Stimulated activated naive CD8-positive, alpha-beta T cell treated with anti-CD3 and anti-CD28 coated beads, Interleukin-15, amount 100 ng/mL, for 72 hours (primary cell): ENCODE data around the gene PPIE.
"Not testable (repeated sequence)": the region's sequence is repeated elsewhere in the genome, so short reads cannot be mapped to it uniquely, and the experiment has no call there.

Experiments
- ATAC-seq: fragments of 150-1000 bp; cut with Tn5 transposase; 2 replicates; pipeline ENCODE4 v1.10.0; 2021; ENCODE audit warnings: mild to moderate bottlenecking, moderate library complexity
- DNase-seq, 2 donors: peaks; one replicate each; pipeline ENCODE4 v3.0.0; 2021 to 2022
- H3K27ac Mint-ChIP-seq, 2 donors: one replicate each; pipeline ENCODE4 v1.8.0; 2022; ENCODE audit warnings: mild to moderate bottlenecking in 2 of 2, mixed read lengths in 2 of 2, moderate library complexity in 2 of 2
- H3K27me3 Mint-ChIP-seq: one replicate; pipeline ENCODE4 v1.8.0; 2022; ENCODE audit warnings: mixed read lengths
- H3K4me1 Mint-ChIP-seq: one replicate; pipeline ENCODE4 v1.8.0; 2022; ENCODE audit warnings: mild to moderate bottlenecking, mixed read lengths
- H3K4me3 Mint-ChIP-seq, 2 donors: one replicate each; pipeline ENCODE4 v1.8.0; 2022; ENCODE audit warnings: mild to moderate bottlenecking in 2 of 2, mixed read lengths in 2 of 2, moderate library complexity in 1 of 2
- H3K9me3 Mint-ChIP-seq, 2 donors: one replicate each; pipeline ENCODE4 v1.8.0; 2022; ENCODE audit warnings: mixed read lengths in 2 of 2

Gene PPIE

DNA sequence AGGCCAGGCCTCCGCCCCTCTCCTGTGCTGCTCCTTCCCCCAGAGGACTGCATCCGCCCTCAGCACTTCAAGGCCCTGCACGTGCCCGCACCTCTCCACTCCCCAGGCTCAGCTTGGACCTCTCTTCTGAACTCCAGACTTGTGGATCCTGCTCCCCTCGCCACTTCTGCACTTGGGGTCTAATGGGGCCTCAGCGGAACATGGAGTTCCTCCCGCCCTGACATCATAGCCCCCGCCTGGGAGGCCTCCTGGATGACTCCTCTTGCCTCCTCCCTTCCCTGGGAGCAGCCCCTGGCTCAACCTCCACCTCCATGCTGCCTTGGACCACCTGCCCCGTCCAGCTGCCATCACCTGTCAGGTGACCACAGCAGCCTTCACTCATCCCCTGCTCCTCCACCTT is 22.3 kb downstream of the PPIE start:
- Mint-ChIP-seq H3K27me3 (no peaks in the 10 kb centered on the region), H3K4me3 (no peak overlapping the region)
- no peak for ATAC-seq

GRCh38 chr1:39761557-39762260 is 23.0 kb downstream of the PPIE start:
- ATAC-seq, result no peak

More for the DNA sequence above, 22.3 kb downstream of the PPIE start:
- H3K9me3 Mint-ChIP-seq, result no peaks in the 10 kb centered on the region
- H3K27ac Mint-ChIP-seq, result no peak overlapping the region
- no peak for DNase-seq
- no peaks in the 10 kb centered on the region for H3K4me1 Mint-ChIP-seq

DNA sequence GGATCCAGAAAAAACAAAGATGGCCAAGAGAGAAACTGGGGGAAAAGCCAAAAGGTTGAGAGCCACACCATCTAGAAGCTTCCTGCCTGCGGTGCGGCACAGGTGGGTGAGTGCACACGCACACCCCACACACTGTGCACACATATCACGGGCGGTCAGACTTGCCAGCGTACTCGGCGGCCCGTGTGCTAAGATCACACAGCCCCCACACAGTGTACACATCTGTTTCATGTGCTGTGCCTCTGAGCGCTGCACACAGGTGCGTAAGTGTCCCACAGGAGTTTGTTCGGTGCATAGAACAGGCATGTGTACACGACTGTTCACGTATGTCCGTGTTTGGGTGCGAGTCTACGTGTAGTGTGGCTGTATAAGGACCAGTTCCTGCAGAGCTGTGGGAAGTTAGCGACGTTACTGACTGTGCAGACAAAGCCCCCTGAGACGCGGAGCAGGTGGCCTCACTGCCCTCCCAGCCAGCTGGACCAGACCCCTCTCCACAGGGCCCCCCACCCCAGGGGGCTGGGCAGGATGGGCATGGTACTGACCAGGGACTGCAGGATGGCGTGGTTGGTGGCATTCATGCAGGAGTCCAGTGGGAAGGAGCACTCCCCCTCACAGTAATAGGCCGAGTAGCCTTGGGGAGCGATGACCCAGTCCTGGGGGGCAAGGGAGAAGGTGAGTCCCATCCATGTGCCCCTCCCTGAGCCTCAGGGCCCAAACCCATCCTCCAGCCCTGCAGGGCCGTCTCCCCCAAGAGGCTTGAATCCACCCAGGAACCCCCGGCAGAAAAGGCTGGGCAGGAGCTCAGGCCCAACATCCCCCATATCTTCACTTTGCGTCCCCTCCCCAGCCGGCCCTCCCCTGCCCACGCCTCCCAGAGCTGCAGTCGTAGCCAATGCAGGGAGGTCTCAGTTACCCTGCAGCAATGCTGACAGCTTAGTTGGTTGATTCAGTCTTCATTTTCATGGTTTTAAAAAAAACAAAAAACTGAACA is 24.2 kb downstream of the PPIE start:
- peak overlapping the region in 1 of 2 donors; percentile 42 for H3K27ac Mint-ChIP-seq
- H3K4me3 Mint-ChIP-seq, result no peak overlapping the region
- H3K27me3 Mint-ChIP-seq, result no peaks in the 10 kb centered on the region
- DNase-seq (no peak), ATAC-seq (no peak)
- no peaks in the 10 kb centered on the region for H3K9me3 Mint-ChIP-seq
- no peaks in the 10 kb centered on the region for H3K4me1 Mint-ChIP-seq

More at GRCh38 chr1:39761557-39762260, 23.0 kb downstream of the PPIE start:
- H3K27ac Mint-ChIP-seq, result no peak overlapping the region
- no peak for DNase-seq
- H3K27me3 Mint-ChIP-seq, result no peaks in the 10 kb centered on the region
- H3K4me1 Mint-ChIP-seq, result no peaks in the 10 kb centered on the region
- no peak overlapping the region for H3K4me3 Mint-ChIP-seq
- H3K9me3 Mint-ChIP-seq, result no peaks in the 10 kb centered on the region

DNA sequence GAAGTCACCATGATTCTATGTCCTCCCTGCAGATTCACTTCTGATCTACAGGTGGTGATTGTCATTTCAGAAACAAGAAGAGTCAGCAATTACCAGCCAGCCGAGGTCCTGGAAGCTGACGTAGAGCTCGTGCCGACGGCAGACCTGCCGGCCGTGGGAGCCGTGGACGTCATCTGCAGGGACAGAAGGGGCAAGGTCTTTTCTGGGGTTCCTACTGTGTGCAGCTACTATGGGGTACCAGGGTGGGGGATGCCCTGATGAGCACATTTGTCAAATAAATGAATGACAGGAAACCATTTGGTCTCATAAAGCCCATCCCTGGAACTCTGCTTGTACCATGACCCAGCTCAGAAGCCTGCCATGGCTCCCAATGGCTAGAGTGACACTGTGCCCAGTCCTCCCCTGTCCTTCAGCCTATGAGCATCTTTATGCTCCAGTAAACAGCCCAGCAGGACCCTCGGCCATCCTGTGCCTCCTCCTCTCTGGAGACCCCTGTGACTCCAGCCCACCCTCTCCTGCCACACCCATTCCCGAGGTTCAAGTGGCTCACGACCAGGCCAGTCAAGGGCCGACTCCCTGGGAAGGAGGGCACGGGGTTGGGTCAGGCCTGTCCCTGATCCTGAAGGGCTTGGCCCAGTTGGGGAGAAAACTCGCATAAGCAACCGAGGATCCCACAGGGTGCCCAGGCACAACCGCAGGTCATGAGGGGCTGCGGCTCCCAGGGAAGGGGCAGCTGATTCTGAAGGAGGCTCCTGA is 25.1 kb downstream of the PPIE start:
- not testable (repeated sequence) for ATAC-seq, H3K27me3 Mint-ChIP-seq, H3K4me1 Mint-ChIP-seq, DNase-seq, H3K4me3 Mint-ChIP-seq, H3K9me3 Mint-ChIP-seq
- peak overlapping the region in 1 of 2 donors; percentile 67 for H3K27ac Mint-ChIP-seq

- not testable (repeated sequence) for H3K9me3 Mint-ChIP-seq, ATAC-seq, H3K4me3 Mint-ChIP-seq, H3K27ac Mint-ChIP-seq, DNase-seq, H3K4me1 Mint-ChIP-seq, H3K27me3 Mint-ChIP-seq
These were observed 25.8 kb downstream of the PPIE start for GRCh38 chr1:39764512-39764911.

DNA sequence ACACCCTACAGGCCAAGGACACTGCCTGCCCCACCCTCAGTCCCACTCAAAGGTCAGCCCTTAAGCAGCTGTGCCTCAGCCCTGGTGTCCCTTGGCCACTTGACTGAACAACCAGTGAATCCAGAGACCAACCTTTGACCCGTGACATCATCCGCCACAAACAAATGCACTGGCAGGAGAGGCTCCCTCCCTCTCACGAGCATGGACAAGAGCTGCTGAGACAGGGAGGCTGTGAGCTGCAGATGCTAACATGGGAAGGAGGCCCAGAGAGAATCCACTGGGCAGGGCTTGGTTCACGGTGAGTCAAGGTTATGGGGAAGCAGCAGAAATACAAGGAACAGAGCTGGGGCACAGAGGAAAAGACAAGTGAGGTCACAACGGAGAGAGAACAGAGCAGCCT is 27.8 kb downstream of the PPIE start:
- not testable (repeated sequence) for H3K4me1 Mint-ChIP-seq, H3K4me3 Mint-ChIP-seq, ATAC-seq, DNase-seq, H3K27me3 Mint-ChIP-seq, H3K27ac Mint-ChIP-seq, H3K9me3 Mint-ChIP-seq

DNA sequence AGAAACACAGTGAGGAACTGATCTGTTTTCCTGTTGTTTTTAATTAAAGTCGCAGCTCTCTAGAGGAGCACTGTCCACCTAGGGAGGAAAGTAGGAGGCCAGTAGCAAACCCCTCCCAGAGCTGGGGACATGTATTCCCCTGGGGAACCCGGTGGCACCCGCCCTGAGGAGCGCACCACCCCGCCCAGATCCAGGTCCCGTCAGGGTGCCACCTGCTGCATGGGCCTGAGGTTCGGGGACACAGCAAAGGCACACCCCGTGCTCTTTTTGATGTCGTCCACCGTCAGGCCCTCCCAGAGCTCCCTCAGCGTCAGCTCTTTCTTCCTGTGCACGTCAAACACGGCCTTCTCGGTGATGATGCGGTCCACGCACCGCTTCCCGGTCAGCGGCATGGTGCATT is 30.8 kb downstream of the PPIE start:
- not testable (repeated sequence) for H3K4me3 Mint-ChIP-seq, H3K9me3 Mint-ChIP-seq, H3K4me1 Mint-ChIP-seq, H3K27ac Mint-ChIP-seq, H3K27me3 Mint-ChIP-seq, DNase-seq, ATAC-seq

- Mint-ChIP-seq H3K4me3 (peak overlapping the region; percentile 76 to 86), H3K27ac (peak overlapping the region in 1 of 2 donors; percentile 77)
- ATAC-seq, result peak; percentile 75
- H3K4me1 Mint-ChIP-seq, H3K9me3 Mint-ChIP-seq, H3K27me3 Mint-ChIP-seq: not testable (repeated sequence)
- DNase-seq, result peak; percentile 30 to 77
These were observed 31.7 kb downstream of the PPIE start for GRCh38 chr1:39770100-39771021.

GRCh38 chr1:39771022-39771532 is 32.4 kb downstream of the PPIE start, which contains the start of gene OXCT2:
TSS of gene OXCT2 (minus strand) at chr1:39771348. CDS start at chr1:39771255, 93 bp downstream.
- peak within 1 kb of the TSS; percentile 76 to 86 for H3K4me3 Mint-ChIP-seq
- H3K4me1 Mint-ChIP-seq, H3K9me3 Mint-ChIP-seq, H3K27me3 Mint-ChIP-seq: not testable (repeated sequence)
- ATAC-seq (peak; percentile 72), DNase-seq (peak; percentile 42 to 46)
- H3K27ac Mint-ChIP-seq, result peak within 1 kb of the TSS in 1 of 2 donors; percentile 77

- H3K9me3 Mint-ChIP-seq, DNase-seq, H3K4me3 Mint-ChIP-seq, H3K27ac Mint-ChIP-seq, H3K27me3 Mint-ChIP-seq, H3K4me1 Mint-ChIP-seq: not testable (repeated sequence)
- peak; percentile 48 for ATAC-seq
These were observed 34.8 kb downstream of the PPIE start for GRCh38 chr1:39773369-39773979.

DNA sequence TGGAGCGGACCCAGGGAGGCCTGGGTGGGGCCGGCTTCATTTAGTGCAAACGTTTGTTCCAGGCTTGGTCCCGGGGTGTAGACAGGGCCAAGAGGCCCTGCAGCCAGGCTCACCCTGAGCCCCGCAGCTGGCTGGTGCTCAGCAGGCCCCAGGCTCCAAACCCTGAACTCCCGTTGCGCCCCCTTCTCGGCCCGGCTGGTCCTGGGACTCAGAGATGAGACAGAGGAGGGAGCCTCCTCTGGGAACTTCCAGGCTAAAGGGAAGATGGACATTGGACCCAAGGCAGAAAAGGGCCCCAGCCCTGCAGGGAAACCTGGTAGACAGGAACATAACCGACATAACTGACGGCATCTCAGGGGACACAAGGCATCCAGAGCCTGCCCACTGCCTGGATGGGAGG is 36.5 kb downstream of the PPIE start:
- not testable (repeated sequence) for H3K27ac Mint-ChIP-seq, ATAC-seq
- peaks cover 19% of the 10 kb centered on the region for H3K27me3 Mint-ChIP-seq

GRCh38 chr1:39775676-39776399 is 37.2 kb downstream of the PPIE start:
- H3K9me3 Mint-ChIP-seq, H3K4me1 Mint-ChIP-seq, H3K4me3 Mint-ChIP-seq, ATAC-seq, DNase-seq: not testable (repeated sequence)
- peaks cover 22% of the 10 kb centered on the region for H3K27me3 Mint-ChIP-seq
- peak overlapping the region in 1 of 2 donors; percentile 66 for H3K27ac Mint-ChIP-seq

More for the DNA sequence above, 36.5 kb downstream of the PPIE start:
- H3K9me3 Mint-ChIP-seq, DNase-seq, H3K4me1 Mint-ChIP-seq, H3K4me3 Mint-ChIP-seq: not testable (repeated sequence)

DNA sequence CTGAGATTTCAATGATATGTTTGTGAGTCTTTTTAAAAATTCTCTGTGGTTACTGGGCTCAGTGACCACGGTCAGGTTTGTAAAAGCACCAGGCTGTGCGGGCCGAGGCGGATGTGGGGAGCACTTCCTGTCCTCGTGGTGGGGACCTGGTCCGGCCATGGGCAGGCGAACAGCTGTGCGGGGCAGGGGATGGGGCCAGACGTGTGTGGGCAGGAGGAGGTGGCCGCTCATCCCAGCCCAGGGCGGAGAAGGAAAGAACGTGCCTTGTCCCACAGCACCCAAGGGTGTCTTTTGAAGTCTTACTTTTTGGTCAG is 37.7 kb downstream of the PPIE start:
- no peak overlapping the region for H3K4me3 Mint-ChIP-seq

More for the DNA sequence above, 37.7 kb downstream of the PPIE start:
- H3K27me3 Mint-ChIP-seq, result peaks cover 27% of the 10 kb centered on the region
- H3K27ac Mint-ChIP-seq, result peak overlapping the region in 1 of 2 donors; percentile 66
- no peak for DNase-seq
- H3K4me1 Mint-ChIP-seq, result peaks cover 4% of the 10 kb centered on the region
- H3K9me3 Mint-ChIP-seq, result no peaks in the 10 kb centered on the region
- no peak for ATAC-seq
